HepG2 (cell line): ENCODE results near the gene HSPA1L. TPM values are rescaled to one million over a fixed set of nuclear protein-coding genes. Genes with fewer than 3 reads are reported as not detected.

ENCODE experiments used
- CSRNP2 ChIP-seq: sonication (generic); formaldehyde crosslinking; conservative IDR thresholded peaks from 2 replicates; pipeline ENCODE4 v1.8.0; 2022; ENCODE audit warnings: low read depth, missing genetic modification reagents
- GATAD1 ChIP-seq: IDR thresholded peaks from 2 replicates; pipeline ENCODE4 v1.6.1; 2016; ENCODE audit warnings: missing genetic modification reagents, missing compliant biosample characterization
- HMGA1 ChIP-seq: sonication (generic); formaldehyde crosslinking; conservative IDR thresholded peaks from 2 replicates; pipeline ENCODE4 v1.4.0; 2020; ENCODE audit warnings: missing genetic modification reagents
- HNRNPL ChIP-seq: fragments of 200-400 bp; formaldehyde crosslinking; IDR thresholded peaks from 2 replicates; pipeline ENCODE4 v1.6.1; 2017; ENCODE audit warnings: mild to moderate bottlenecking, low read depth, low read length
- HOXD1 ChIP-seq: sonication (generic); formaldehyde crosslinking; IDR thresholded peaks from 2 replicates; pipeline ENCODE4 v1.5.0; 2020; ENCODE audit warnings: missing genetic modification reagents
- NFE2L2 ChIP-seq: fragments of 150-350 bp; IDR thresholded peaks from 2 replicates; pipeline ENCODE4 v1.6.1; 2014; ENCODE audit warnings: low read length
- RFX1 ChIP-seq: fragments of 450-650 bp; IDR thresholded peaks from 2 replicates; pipeline ENCODE4 v1.6.1; 2017
- SCMH1 ChIP-seq: sonication (generic); formaldehyde crosslinking; IDR thresholded peaks from 2 replicates; pipeline ENCODE4 v1.9.0; 2021; ENCODE audit warnings: missing genetic modification reagents, mild to moderate bottlenecking, borderline replicate concordance
- ZBTB40 ChIP-seq, 2 experiments: fragments of 450-650 bp in 1 of 2; sonication (generic) in 1 of 2; formaldehyde crosslinking in 1 of 2; IDR thresholded peaks; 2 replicates each; pipeline versions ENCODE4 v1.6.1 to v1.8.0; 2016 to 2022; ENCODE audit warnings: antibody characterized with exemption in 1 of 2, mild to moderate bottlenecking in 1 of 2, missing genetic modification reagents in 1 of 2
- ZNF318 ChIP-seq: sonication (generic); formaldehyde crosslinking; IDR thresholded peaks from 2 replicates; pipeline ENCODE4 v1.4.0; 2020; ENCODE audit warnings: mild to moderate bottlenecking, missing genetic modification reagents
- polyA plus RNA-seq, 8 experiments: library from polyadenylated mRNA; depleted of rRNA in 3 of 8; stranded (reverse) in 7 of 8; unstranded in 1 of 8; fragments of >200 nt; fragmentation: Illumina TruSeq in 4 of 8; extraction: Trizol in 4 of 8; gene quantifications; 2 replicates each; pipeline versions ENCODE4 v1.2.1 to v1.2.3, GENCODE V29; 2011 to 2016; ENCODE audit warnings: low read depth in 4 of 8, missing spikeins in 1 of 8, mixed read lengths in 1 of 8; ENCODE audit not compliant: insufficient read depth in 1 of 8
- total RNA-seq, 5 experiments: library from RNA; depleted of rRNA; stranded (reverse); fragments of >200 nt; fragmentation: Illumina TruSeq; extraction: Trizol; gene quantifications; 2 replicates each; pipeline ENCODE4 v1.2.3, GENCODE V29; 2016; ENCODE audit warnings: low read depth in 1 of 5

Gene HSPA1L
- total and polyA plus RNA-seq, 2 of the 13 experiments (the other 11 are each of a cell fraction or from before 2014, with no cell fraction given), result 0.55 to 1.0 TPM

GRCh38 chr6:31762878-31763618, 52.0 kb downstream of the HSPA1L start (continued):
- TF ChIP-seq CSRNP2 (CRISPR knock-in tag) (no peak), GATAD1 (no peak), NFE2L2 (no peak), HNRNPL (no peak), SCMH1 (CRISPR knock-in tag) (no peak), ZNF318 (CRISPR knock-in tag) (no peak), ZBTB40 (IDR thresholded peaks at IDR 0.05) (no peak), ZBTB40 (CRISPR knock-in tag; IDR thresholded peaks at IDR 0.05) (no peak), HMGA1 (CRISPR knock-in tag) (no peak), HOXD1 (CRISPR knock-in tag) (no peak), RFX1 (no peak)
